GM12878 (cell line): ENCODE data around the gene LCLAT1. TPM values are rescaled to one million over a fixed set of nuclear protein-coding genes. Genes with fewer than 3 reads are reported as not detected.

Source experiments
- ATAC-seq: fragments of 200-7000 bp; cut with Tn5 transposase; 3 replicates; pipeline ENCODE4 v1.9.1; 2020; ENCODE audit warnings: mild to moderate bottlenecking, moderate library complexity
- BruUV-seq: library from RNA; stranded (reverse); fragments of 400-500 nt; replicated peaks from 2 replicates; lab custom pipeline; 2021; lab: Mats Ljungman, UMichigan
- CTCF ChIA-PET: fragments of 300-600 bp; sonication (Branson Sonifier 250); formaldehyde crosslinking; extraction: SDS; loops from one replicate; lab custom pipeline; 2021; ENCODE audit warnings: inconsistent platforms; lab: Yijun Ruan, JAX
- POLR2A ChIA-PET: fragments of 350-600 bp; formaldehyde crosslinking; extraction: SDS; loops from one replicate; lab custom pipeline; 2021; ENCODE audit warnings: inconsistent platforms; lab: Charles Lee
- RAD21 ChIA-PET: fragments of 300-600 bp; sonication (Branson Sonifier 250); formaldehyde crosslinking; loops from one replicate; lab custom pipeline; 2023; ENCODE audit warnings: antibody characterized with exemption; ENCODE audit not compliant: unreplicated experiment; lab: Charles Lee
- SMC1A ChIA-PET: fragments of 300-600 bp; sonication (Branson Sonifier 250); formaldehyde crosslinking; loops from one replicate; lab custom pipeline; 2023; ENCODE audit not compliant: unreplicated experiment, uncharacterized antibody; lab: Charles Lee
- DNase-seq: peaks from one replicate; pipeline ENCODE4 v3.0.0-alpha.2; 2011; ENCODE audit warnings: low read depth, low spot score
- FAIRE-seq: peaks from 3 replicates; lab custom pipeline; 2011; peaks lifted over from hg19 to GRCh38; lab: Jason Lieb, UNC
- H2AFZ ChIP-seq: 2 replicates; pipeline ENCODE4 v1.6.0; 2011; ENCODE audit warnings: low read depth, low read length, control low read depth; ENCODE audit not compliant: control insufficient read depth
- H3K27ac ChIP-seq: 2 replicates; pipeline ENCODE4 v1.5.1; 2011; ENCODE audit warnings: control low read depth; ENCODE audit not compliant: control insufficient read depth, insufficient read depth
- H3K27me3 ChIP-seq, 2 experiments: replicated peaks in 1 of 2; 2 replicates each; pipeline versions ENCODE4 v1.6.0 to v1.6.1; 2011; ENCODE audit warnings: low read length in 1 of 2; ENCODE audit not compliant: control insufficient read depth in 2 of 2, insufficient read depth in 2 of 2
- H3K36me3 ChIP-seq, 2 experiments: 2 replicates each; pipeline ENCODE4 v1.5.1; 2011; ENCODE audit warnings: low read length in 1 of 2; ENCODE audit not compliant: control insufficient read depth in 2 of 2, insufficient read depth in 2 of 2
- H3K4me1 ChIP-seq: 2 replicates; pipeline ENCODE4 v1.6.1; 2011; ENCODE audit warnings: mild to moderate bottlenecking, low read length, moderate library complexity, mixed read lengths; ENCODE audit not compliant: control insufficient read depth, insufficient read depth
- H3K4me2 ChIP-seq: 2 replicates; pipeline ENCODE4 v1.6.0; 2011; ENCODE audit warnings: control low read depth; ENCODE audit not compliant: control insufficient read depth, insufficient read depth
- H3K4me3 ChIP-seq: fragments of 200-600 bp; sonication (generic); 2 replicates; pipeline ENCODE4 v1.5.1; 2016
- H3K79me2 ChIP-seq: 2 replicates; pipeline ENCODE4 v1.6.0; 2011; ENCODE audit warnings: low read length; ENCODE audit not compliant: control insufficient read depth, insufficient read depth
- H3K9ac ChIP-seq: 2 replicates; pipeline ENCODE4 v1.8.0; 2011; ENCODE audit warnings: low read length, control low read depth, mixed read lengths; ENCODE audit not compliant: control insufficient read depth, insufficient read depth
- H3K9me3 ChIP-seq: replicated peaks from 3 replicates; pipeline ENCODE4 v1.5.1; 2011; ENCODE audit warnings: mild to moderate bottlenecking, low read length; ENCODE audit not compliant: control insufficient read depth, insufficient read depth
- H4K20me1 ChIP-seq: 2 replicates; pipeline ENCODE4 v1.6.0; 2011; ENCODE audit not compliant: control insufficient read depth, insufficient read depth
- BACH1 ChIP-seq: fragments of 450-650 bp; IDR thresholded peaks from 2 replicates; pipeline ENCODE4 v1.6.1; 2017; ENCODE audit warnings: mild to moderate bottlenecking, borderline replicate concordance
- CBX5 ChIP-seq: sonication (generic); IDR thresholded peaks from 2 replicates; pipeline ENCODE4 v1.6.1; 2016; ENCODE audit warnings: low read depth, moderate library complexity, mild to moderate bottlenecking, inconsistent platforms
- EGR1 ChIP-seq, 2 experiments: IDR thresholded peaks; 1 replicate in 1 of 2; 2 replicates in 1 of 2; pipeline ENCODE4 v1.6.1; 2011 to 2012; ENCODE audit warnings: low read depth in 2 of 2, low read length in 2 of 2, borderline replicate concordance in 1 of 2, mild to moderate bottlenecking in 1 of 2, moderate library complexity in 1 of 2
- ELK1 ChIP-seq: IDR thresholded peaks from 2 replicates; pipeline ENCODE4 v1.6.1; 2012; ENCODE audit warnings: low read depth, low read length, improper control_type of control experiment
- FOXK2 ChIP-seq: fragments of 450-650 bp; IDR thresholded peaks from 2 replicates; pipeline ENCODE4 v1.6.1; 2017; ENCODE audit warnings: mild to moderate bottlenecking, moderate library complexity
- GATAD2B ChIP-seq: fragments of 450-650 bp; conservative IDR thresholded peaks from 2 replicates; pipeline ENCODE4 v1.6.1; 2017; ENCODE audit warnings: low read depth, mild to moderate bottlenecking, moderate library complexity
- MAX ChIP-seq: IDR thresholded peaks from 2 replicates; pipeline ENCODE4 v1.6.1; 2012; ENCODE audit warnings: low read depth, low read length, improper control_type of control experiment
- NFYA ChIP-seq: IDR thresholded peaks from 2 replicates; pipeline ENCODE4 v1.6.1; 2011; ENCODE audit warnings: low read depth, mild to moderate bottlenecking, low read length, improper control_type of control experiment, borderline replicate concordance
- NR2C2 ChIP-seq: IDR thresholded peaks from 2 replicates; pipeline ENCODE4 v1.6.1; 2011; ENCODE audit warnings: borderline replicate concordance, low read depth; ENCODE audit not compliant: control insufficient read depth, insufficient read length
- REST ChIP-seq: IDR thresholded peaks from 2 replicates; pipeline ENCODE4 v1.6.1; 2012; ENCODE audit warnings: mild to moderate bottlenecking, low read depth, low read length
- RUNX3 ChIP-seq: IDR thresholded peaks from 2 replicates; pipeline ENCODE4 v1.6.1; 2012; ENCODE audit warnings: low read length, inconsistent platforms
- ZBTB40 ChIP-seq: fragments of 450-650 bp; IDR thresholded peaks from 2 replicates; pipeline ENCODE4 v1.6.1; 2016; ENCODE audit warnings: mild to moderate bottlenecking, moderate library complexity, borderline replicate concordance
- ZNF274 ChIP-seq: IDR thresholded peaks from one replicate; pipeline ENCODE4 v1.8.0; 2011; ENCODE audit not compliant: insufficient read length, insufficient read depth
- WGBS: methylation state at CpG from one replicate; pipeline ENCODE4 v1.1.6; 2016; ENCODE audit warnings: low lambda C conversion rate; ENCODE audit not compliant: insufficient replicate concordance, insufficient coverage; ENCODE audit errors: missing lambda C conversion rate; 5-methylcytosine and 5-hydroxymethylcytosine counted together
- in situ Hi-C: fragments of 300-500 bp; cut with MboI; formaldehyde crosslinking; loops from 9 replicates; pipeline ENCODE4 v1.14.3; 2018; ENCODE audit warnings: mixed read lengths
- intact Hi-C: fragments of 100-400 bp; cut with micrococcal nuclease; formaldehyde crosslinking; loops from one replicate; pipeline ENCODE4 v1.14.2; 2022; ENCODE audit not compliant: unreplicated experiment
- polyA plus RNA-seq, 11 experiments: library from polyadenylated mRNA; depleted of rRNA in 4 of 11; unstranded in 6 of 11; stranded (reverse) in 5 of 11; fragments of >200 nt; fragmentation: Nextera tagmentation in 4 of 11; fragmentation: Illumina TruSeq in 1 of 11; extraction: Ambion mirVana in 4 of 11; extraction: Trizol in 1 of 11; gene quantifications; 1 replicate in 1 of 11; 2 replicates in 10 of 11; pipeline versions ENCODE4 v1.2.1 to v1.2.3, GENCODE V29; 2011 to 2016; ENCODE audit warnings: inconsistent platforms in 2 of 11, missing spikeins in 2 of 11, low read depth in 1 of 11
- total RNA-seq, 4 experiments: library from RNA; depleted of rRNA in 3 of 4; stranded (reverse); fragments of >200 nt in 3 of 4; fragmentation: Illumina TruSeq in 1 of 4; extraction: Trizol in 1 of 4; gene quantifications; 2 replicates each; pipeline versions ENCODE4 v1.2.1 to v1.2.3, GENCODE V29; 2013 to 2021

Gene LCLAT1
- total and polyA plus RNA-seq, 10 of the 15 experiments (the other 5 are each of a cell fraction or from before 2014, with no cell fraction given), result 8.1 to 33.0 (median 15.9) TPM

- 85% methylated on average over 2 of the region's 2 CpGs for WGBS
- H2AFZ ChIP-seq, result no peak overlapping the region
- intact Hi-C loops, result no loop called here
- no peak for ATAC-seq
- no peak overlapping the region for H3K27ac ChIP-seq
- no peak overlapping the region for H3K4me2 ChIP-seq
- H3K27me3 ChIP-seq, result no peaks in the 10 kb centered on the region
- no peak for FAIRE-seq
- POLR2A ChIA-PET, result interaction anchor here (1.0 kb wide), 1 partner anchor 14 kb away, joined by 3 read pairs; no protein-coding TSS in a partner anchor
- no peak overlapping the region for H3K9ac ChIP-seq
- CTCF ChIA-PET, result interaction anchor here (0.8 to 3.8 kb wide), 7 partner anchors 9 to 294 kb away, joined by 3 to 14 read pairs (median 3); no protein-coding TSS in a partner anchor
- peaks cover 10% of the 10 kb centered on the region for H3K79me2 ChIP-seq
- SMC1A ChIA-PET, result interaction anchor here (0.8 to 3.1 kb wide), 9 partner anchors 9 to 250 kb away, joined by 3 to 17 read pairs (median 4); partner anchors contain the start of gene LCLAT1
- H3K9me3 ChIP-seq, result no peaks in the 10 kb centered on the region; the same call in 2 of the 3 replicates
- in situ Hi-C loops, result no loop called here
- no peaks in the 10 kb centered on the region; a peak in 2 of 4 replicates for H3K36me3 ChIP-seq
- BruUV-seq, result no TSS peak
- no peak for DNase-seq
- H3K4me1 ChIP-seq, result peaks cover 3% of the 10 kb centered on the region; the same call in 1 of the 2 replicates
- RAD21 ChIA-PET, result interaction anchor here (1.5 kb wide), 1 partner anchor 251 kb away, joined by 4 read pairs; no protein-coding TSS in a partner anchor
- H4K20me1 ChIP-seq, result no peaks in the 10 kb centered on the region
- TF ChIP-seq NR2C2, result no peak
- no peak for TF ChIP-seq ELK1
- TF ChIP-seq FOXK2, result no peak
- TF ChIP-seq NFYA, result no peak
- no peak for TF ChIP-seq ZBTB40
- TF ChIP-seq GATAD2B, result no peak
- TF ChIP-seq ZNF274, result no peak
- TF ChIP-seq REST, result no peak
- TF ChIP-seq EGR1 (IDR thresholded peaks at IDR 0.05; ENCODE audit: borderline replicate concordance in 1 of 2, low read depth in 2 of 2, low read length in 2 of 2), result no peak
- no peak for TF ChIP-seq BACH1
- TF ChIP-seq RUNX3, result no peak
- no peak for TF ChIP-seq CBX5
- TF ChIP-seq MAX, result no peak
- H3K4me3 ChIP-seq, result no peak overlapping the region
These were observed 12.1 kb downstream of the LCLAT1 start for GRCh38 chr2:30459140-30459539.
